Ishikawa (cell line): ENCODE results near the gene NCOA1.

Experiments used
- CEBPB ChIP-seq: IDR thresholded peaks from 2 replicates; pipeline ENCODE4 v1.6.1; 2012
- CREB1 ChIP-seq: IDR thresholded peaks from 2 replicates; pipeline ENCODE4 v1.6.1; 2012; ENCODE audit warnings: low read depth
- EGR1 ChIP-seq: IDR thresholded peaks from 2 replicates; pipeline ENCODE4 v1.6.1; 2012
- EP300 ChIP-seq: IDR thresholded peaks from 2 replicates; pipeline ENCODE4 v1.6.1; 2012; ENCODE audit warnings: borderline replicate concordance
- FOXM1 ChIP-seq: IDR thresholded peaks from 2 replicates; pipeline ENCODE4 v1.6.1; 2012; ENCODE audit warnings: low read depth, borderline replicate concordance
- MAX ChIP-seq: IDR thresholded peaks from 2 replicates; pipeline ENCODE4 v1.6.1; 2012
- NFIC ChIP-seq: IDR thresholded peaks from 2 replicates; pipeline ENCODE4 v1.6.1; 2012
- RAD21 ChIP-seq: IDR thresholded peaks from 2 replicates; pipeline ENCODE4 v1.6.1; 2012; ENCODE audit warnings: low read depth
- REST ChIP-seq: IDR thresholded peaks from 2 replicates; pipeline ENCODE4 v1.6.1; 2012; ENCODE audit warnings: low read depth, mild to moderate bottlenecking
- TAF1 ChIP-seq: IDR thresholded peaks from 2 replicates; pipeline ENCODE4 v1.6.1; 2012; ENCODE audit warnings: low read depth, mild to moderate bottlenecking
- TCF12 ChIP-seq: IDR thresholded peaks from 2 replicates; pipeline ENCODE4 v1.6.1; 2012; ENCODE audit warnings: low read depth
- TEAD4 ChIP-seq: IDR thresholded peaks from 2 replicates; pipeline ENCODE4 v1.6.1; 2012
- USF1 ChIP-seq: IDR thresholded peaks from 2 replicates; pipeline ENCODE4 v1.6.1; 2012
- YY1 ChIP-seq: IDR thresholded peaks from 2 replicates; pipeline ENCODE4 v1.6.1; 2012; ENCODE audit warnings: low read depth
- ZBTB7A ChIP-seq: IDR thresholded peaks from 2 replicates; pipeline ENCODE4 v1.6.1; 2012; ENCODE audit warnings: low read depth

Gene NCOA1

DNA sequence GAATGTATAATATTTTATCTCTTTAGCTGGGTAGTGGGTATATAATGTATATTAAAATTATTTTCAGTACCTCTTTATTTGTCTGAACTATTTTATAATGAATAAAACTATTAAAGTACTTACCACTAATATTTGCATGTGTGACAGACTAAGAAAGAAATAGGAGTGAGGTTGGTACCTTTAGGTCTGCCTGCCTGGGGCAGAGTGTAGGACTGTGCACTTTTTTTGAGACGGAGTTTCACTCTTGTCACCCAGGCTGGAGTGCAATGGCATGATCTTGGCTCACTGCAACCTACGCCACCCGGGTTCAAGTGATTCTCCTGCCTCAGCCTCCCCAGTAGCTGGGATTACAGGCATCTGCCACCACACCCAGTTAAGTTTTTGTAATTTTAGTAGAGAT, 18.8 kb downstream of the NCOA1 start:
- TF ChIP-seq YY1 (no peak), EP300 (no peak), ZBTB7A (no peak), FOXM1 (no peak), TAF1 (no peak), MAX (no peak), TCF12 (no peak), CEBPB (no peak), USF1 (no peak), RAD21 (no peak), CREB1 (no peak), EGR1 (no peak), REST (no peak), NFIC (no peak), TEAD4 (no peak)

GRCh38 chr2:24510771-24511170, 19.7 kb downstream of the NCOA1 start:
- TF ChIP-seq NFIC (no peak), FOXM1 (no peak), RAD21 (no peak), EGR1 (no peak), CREB1 (no peak), CEBPB (no peak), TAF1 (no peak), YY1 (no peak), TEAD4 (no peak), REST (no peak), MAX (no peak), ZBTB7A (no peak), TCF12 (no peak), USF1 (no peak), EP300 (no peak)

DNA sequence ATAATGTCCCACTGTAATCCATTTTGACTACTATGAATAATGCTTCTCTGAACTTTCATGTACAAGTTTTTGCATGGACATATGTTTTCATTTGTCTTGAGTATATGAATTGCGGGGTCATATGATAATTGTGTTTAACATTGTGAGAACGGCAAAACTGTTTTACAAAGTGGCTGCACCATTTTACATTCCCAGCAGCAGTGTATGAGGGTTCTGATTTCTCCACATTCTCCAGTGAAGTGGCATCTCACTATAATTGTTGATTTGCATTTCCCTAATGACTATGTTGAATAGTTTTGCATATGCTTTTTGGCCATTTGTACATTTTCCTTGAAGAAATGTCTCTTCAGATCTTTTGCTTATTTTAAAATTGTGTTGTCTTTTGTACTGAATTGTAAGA, 20.1 kb downstream of the NCOA1 start:
- TF ChIP-seq YY1 (no peak), EP300 (no peak)

GRCh38 chr2:24511894-24512293, 20.8 kb downstream of the NCOA1 start:
- TF ChIP-seq RAD21, result no peak
- TF ChIP-seq EP300, result no peak
- TF ChIP-seq FOXM1, result no peak
- TF ChIP-seq ZBTB7A, result no peak
- TF ChIP-seq YY1, result no peak
- TF ChIP-seq EGR1, result no peak
- TF ChIP-seq CREB1, result no peak
- no peak for TF ChIP-seq TAF1
- TF ChIP-seq CEBPB, result no peak
- TF ChIP-seq MAX, result no peak
- no peak for TF ChIP-seq TCF12
- TF ChIP-seq USF1, result no peak
- TF ChIP-seq TEAD4, result no peak
- no peak for TF ChIP-seq NFIC
- TF ChIP-seq REST, result no peak
